HL-60 (cell line): Measurements from ENCODE around the gene MAP4.

Source experiments
- GABPA ChIP-seq: IDR thresholded peaks from 2 replicates; pipeline ENCODE4 v1.6.1; 2012; ENCODE audit warnings: low read depth
- POLR2AphosphoS5 ChIP-seq: IDR thresholded peaks from 2 replicates; pipeline ENCODE4 v1.6.1; 2012; ENCODE audit warnings: low read depth
- SPI1 ChIP-seq: IDR thresholded peaks from 2 replicates; pipeline ENCODE4 v1.6.1; 2012; ENCODE audit warnings: low read depth, mild to moderate bottlenecking, borderline replicate concordance
- TF ChIP-seq, protein P1 (sequence below): IDR thresholded peaks from one replicate; pipeline ENCODE4 v1.5.1; 2011; ENCODE audit warnings: low read length, control low read depth, inconsistent platforms; ENCODE audit not compliant: insufficient read depth

DNA sequence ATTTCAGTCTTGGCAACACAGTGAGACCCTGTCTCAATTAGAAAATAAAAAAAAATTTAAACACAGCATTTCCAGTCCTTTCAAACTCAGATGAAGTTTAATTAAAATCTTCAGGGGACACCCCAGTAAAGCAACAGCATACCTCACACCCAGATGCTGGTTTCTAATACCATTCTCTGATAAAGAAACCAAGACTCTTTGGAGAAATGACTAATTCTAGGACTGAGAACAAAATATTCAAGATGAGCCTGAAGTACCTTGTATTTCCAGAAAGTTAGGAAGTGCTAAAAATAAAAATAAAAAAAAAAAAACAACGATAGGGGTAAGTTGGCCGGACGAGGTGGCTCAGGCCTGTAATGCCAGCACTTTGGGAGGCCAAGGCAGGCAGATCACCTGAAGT is 14.0 kb upstream of the MAP4 start:
- TF ChIP-seq, protein P1, sequence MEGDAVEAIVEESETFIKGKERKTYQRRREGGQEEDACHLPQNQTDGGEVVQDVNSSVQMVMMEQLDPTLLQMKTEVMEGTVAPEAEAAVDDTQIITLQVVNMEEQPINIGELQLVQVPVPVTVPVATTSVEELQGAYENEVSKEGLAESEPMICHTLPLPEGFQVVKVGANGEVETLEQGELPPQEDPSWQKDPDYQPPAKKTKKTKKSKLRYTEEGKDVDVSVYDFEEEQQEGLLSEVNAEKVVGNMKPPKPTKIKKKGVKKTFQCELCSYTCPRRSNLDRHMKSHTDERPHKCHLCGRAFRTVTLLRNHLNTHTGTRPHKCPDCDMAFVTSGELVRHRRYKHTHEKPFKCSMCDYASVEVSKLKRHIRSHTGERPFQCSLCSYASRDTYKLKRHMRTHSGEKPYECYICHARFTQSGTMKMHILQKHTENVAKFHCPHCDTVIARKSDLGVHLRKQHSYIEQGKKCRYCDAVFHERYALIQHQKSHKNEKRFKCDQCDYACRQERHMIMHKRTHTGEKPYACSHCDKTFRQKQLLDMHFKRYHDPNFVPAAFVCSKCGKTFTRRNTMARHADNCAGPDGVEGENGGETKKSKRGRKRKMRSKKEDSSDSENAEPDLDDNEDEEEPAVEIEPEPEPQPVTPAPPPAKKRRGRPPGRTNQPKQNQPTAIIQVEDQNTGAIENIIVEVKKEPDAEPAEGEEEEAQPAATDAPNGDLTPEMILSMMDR = no peak
- TF ChIP-seq POLR2AphosphoS5 (no peak), SPI1 (no peak), GABPA (no peak)
